Prostate gland (tissue), 2 donors: ENCODE measurements around the gene PGBD2.
"Not testable (repeated sequence)": the region's sequence is repeated elsewhere in the genome, so short reads cannot be mapped to it uniquely, and the experiment has no call there.

ENCODE experiments used
- CTCF ChIP-seq, 4 experiments: fragments of 200-600 bp in 2 of 4; fragments of 450-650 bp in 2 of 4; sonication (generic) in 2 of 4; IDR thresholded peaks; 1 replicate in 3 of 4; 2 replicates in 1 of 4; pipeline ENCODE4 v1.5.1; 2016 to 2019; ENCODE audit warnings: antibody characterized with exemption in 4 of 4, mild to moderate bottlenecking in 2 of 4, moderate library complexity in 2 of 4
- POLR2A ChIP-seq: fragments of 450-650 bp; IDR thresholded peaks from one replicate; pipeline ENCODE4 v1.6.1; 2016; ENCODE audit warnings: antibody characterized with exemption, mild to moderate bottlenecking
- POLR2AphosphoS5 ChIP-seq: sonication (generic); formaldehyde crosslinking; IDR thresholded peaks from one replicate; pipeline ENCODE4 v1.6.1; 2017; ENCODE audit warnings: antibody characterized with exemption

DNA sequence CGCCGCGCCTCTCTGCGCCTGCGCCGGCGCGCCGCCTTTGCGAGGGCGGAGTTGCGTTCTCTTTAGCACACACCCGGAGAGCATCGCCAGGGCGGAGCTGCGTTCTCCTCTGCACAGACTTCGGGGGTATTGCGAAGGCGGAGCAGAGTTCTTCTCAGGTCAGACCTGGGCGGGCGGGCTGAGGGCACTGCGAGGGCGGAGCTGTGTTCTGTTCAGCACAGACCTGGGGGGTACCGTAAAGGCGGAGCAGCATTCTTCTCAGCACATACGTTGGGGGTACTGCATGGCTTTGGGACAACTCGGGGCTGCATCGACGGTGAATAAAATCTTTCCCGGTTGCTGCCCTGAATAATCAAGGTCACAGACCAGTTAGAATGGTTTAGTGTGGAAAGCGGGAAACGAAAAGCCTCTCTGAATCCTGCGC lies 39.0 kb downstream of the PGBD2 start:
- not testable (repeated sequence) for TF ChIP-seq POLR2AphosphoS5; CTCF (IDR thresholded peaks at IDR 0.05); POLR2A
